Mucosa of stomach (tissue), 1 donor: Measurements from ENCODE around the gene SEMA5A.

ENCODE experiments used
- H3K27me3 ChIP-seq: one replicate; pipeline ENCODE4 v1.7.0; 2013; ENCODE audit warnings: mild to moderate bottlenecking, low read length; ENCODE audit not compliant: control insufficient read depth, insufficient read depth
- H3K36me3 ChIP-seq: one replicate; pipeline ENCODE4 v1.7.0; 2013; ENCODE audit warnings: low read length; ENCODE audit not compliant: control insufficient read depth, insufficient read depth
- H3K4me1 ChIP-seq: one replicate; pipeline ENCODE4 v1.7.0; 2013; ENCODE audit warnings: mild to moderate bottlenecking, low read length; ENCODE audit not compliant: control insufficient read depth, insufficient read depth
- H3K4me3 ChIP-seq: one replicate; pipeline ENCODE4 v1.7.0; 2013; ENCODE audit warnings: low read length
- H3K9ac ChIP-seq: one replicate; pipeline ENCODE4 v1.7.0; 2013; ENCODE audit warnings: mild to moderate bottlenecking, low read length, moderate library complexity
- H3K9me3 ChIP-seq: one replicate; pipeline ENCODE4 v1.7.0; 2013; ENCODE audit warnings: mild to moderate bottlenecking, low read length, moderate library complexity; ENCODE audit not compliant: control insufficient read depth
- donor health status: Pancreatic carcinoma.

Gene SEMA5A

GRCh38 chr5:9316733-9317132 lies 229.1 kb downstream of the SEMA5A start:
- H3K4me1 ChIP-seq, result no peaks in the 10 kb centered on the region

GRCh38 chr5:9316041-9316440 lies 229.8 kb downstream of the SEMA5A start:
- Histone ChIP-seq H3K36me3 (no peaks in the 10 kb centered on the region), H3K4me1 (no peaks in the 10 kb centered on the region), H3K4me3 (no peak overlapping the region), H3K27me3 (no peaks in the 10 kb centered on the region), H3K9ac (no peak overlapping the region), H3K9me3 (no peaks in the 10 kb centered on the region)

More at GRCh38 chr5:9316733-9317132, 229.1 kb downstream of the SEMA5A start:
- Histone ChIP-seq H3K9ac (no peak overlapping the region), H3K4me3 (no peak overlapping the region), H3K9me3 (no peaks in the 10 kb centered on the region), H3K27me3 (no peaks in the 10 kb centered on the region), H3K36me3 (no peaks in the 10 kb centered on the region)

- Histone ChIP-seq H3K9me3 (no peaks in the 10 kb centered on the region), H3K27me3 (no peaks in the 10 kb centered on the region), H3K4me1 (no peaks in the 10 kb centered on the region), H3K4me3 (no peak overlapping the region), H3K36me3 (no peaks in the 10 kb centered on the region), H3K9ac (no peak overlapping the region)
Measured at GRCh38 chr5:9314558-9314957, 231.3 kb downstream of the SEMA5A start.

GRCh38 chr5:9313751-9314150 lies 232.1 kb downstream of the SEMA5A start:
- Histone ChIP-seq H3K4me1 (no peaks in the 10 kb centered on the region), H3K9me3 (no peaks in the 10 kb centered on the region), H3K36me3 (no peaks in the 10 kb centered on the region), H3K4me3 (no peak overlapping the region), H3K9ac (no peak overlapping the region), H3K27me3 (no peaks in the 10 kb centered on the region)

- Histone ChIP-seq H3K4me3 (no peak overlapping the region), H3K9ac (no peak overlapping the region), H3K27me3 (no peaks in the 10 kb centered on the region), H3K9me3 (no peaks in the 10 kb centered on the region), H3K4me1 (no peaks in the 10 kb centered on the region), H3K36me3 (no peaks in the 10 kb centered on the region)
Measured at GRCh38 chr5:9307150-9307549, 238.7 kb downstream of the SEMA5A start.

- H3K9ac ChIP-seq, result no peak overlapping the region
- H3K36me3 ChIP-seq, result no peaks in the 10 kb centered on the region
- no peaks in the 10 kb centered on the region for H3K4me1 ChIP-seq
- H3K27me3 ChIP-seq, result no peaks in the 10 kb centered on the region
- H3K4me3 ChIP-seq, result no peak overlapping the region
- no peaks in the 10 kb centered on the region for H3K9me3 ChIP-seq
Measured at GRCh38 chr5:9302218-9302617, 243.7 kb downstream of the SEMA5A start.

GRCh38 chr5:9301200-9301599 lies 244.7 kb downstream of the SEMA5A start:
- no peaks in the 10 kb centered on the region for H3K4me1 ChIP-seq
- no peak overlapping the region for H3K4me3 ChIP-seq
- H3K9ac ChIP-seq, result no peak overlapping the region
- H3K36me3 ChIP-seq, result no peaks in the 10 kb centered on the region
- no peaks in the 10 kb centered on the region for H3K9me3 ChIP-seq
- H3K27me3 ChIP-seq, result no peaks in the 10 kb centered on the region

- Histone ChIP-seq H3K9me3 (no peaks in the 10 kb centered on the region), H3K4me1 (no peaks in the 10 kb centered on the region), H3K4me3 (no peak overlapping the region), H3K9ac (no peak overlapping the region), H3K36me3 (no peaks in the 10 kb centered on the region), H3K27me3 (no peaks in the 10 kb centered on the region)
Measured at GRCh38 chr5:9297134-9297533, 248.7 kb downstream of the SEMA5A start.

- H3K4me1 ChIP-seq, result no peaks in the 10 kb centered on the region
- no peaks in the 10 kb centered on the region for H3K36me3 ChIP-seq
- no peaks in the 10 kb centered on the region for H3K9me3 ChIP-seq
- no peak overlapping the region for H3K4me3 ChIP-seq
- H3K27me3 ChIP-seq, result no peaks in the 10 kb centered on the region
- H3K9ac ChIP-seq, result no peak overlapping the region
Measured at GRCh38 chr5:9295466-9295801, 250.4 kb downstream of the SEMA5A start.

GRCh38 chr5:9294793-9295465 lies 250.9 kb downstream of the SEMA5A start:
- H3K9ac ChIP-seq, result no peak overlapping the region
- H3K9me3 ChIP-seq, result no peaks in the 10 kb centered on the region
- H3K36me3 ChIP-seq, result no peaks in the 10 kb centered on the region

GRCh38 chr5:9288234-9288633 lies 257.6 kb downstream of the SEMA5A start:
- H3K36me3 ChIP-seq, result no peaks in the 10 kb centered on the region
- H3K27me3 ChIP-seq, result no peaks in the 10 kb centered on the region
- H3K9me3 ChIP-seq, result no peaks in the 10 kb centered on the region
- H3K4me1 ChIP-seq, result no peaks in the 10 kb centered on the region
- no peak overlapping the region for H3K4me3 ChIP-seq
- no peak overlapping the region for H3K9ac ChIP-seq

More at GRCh38 chr5:9294793-9295465, 250.9 kb downstream of the SEMA5A start:
- Histone ChIP-seq H3K4me3 (no peak overlapping the region), H3K27me3 (no peaks in the 10 kb centered on the region), H3K4me1 (no peaks in the 10 kb centered on the region)

GRCh38 chr5:9284781-9285307 lies 261.0 kb downstream of the SEMA5A start:
- no peaks in the 10 kb centered on the region for H3K4me1 ChIP-seq
- no peak overlapping the region for H3K9ac ChIP-seq
- H3K9me3 ChIP-seq, result no peaks in the 10 kb centered on the region
- no peak overlapping the region for H3K4me3 ChIP-seq
- H3K36me3 ChIP-seq, result no peaks in the 10 kb centered on the region
- H3K27me3 ChIP-seq, result no peaks in the 10 kb centered on the region

- Histone ChIP-seq H3K9ac (no peak overlapping the region), H3K36me3 (no peaks in the 10 kb centered on the region), H3K4me3 (no peak overlapping the region), H3K4me1 (no peaks in the 10 kb centered on the region), H3K27me3 (no peaks in the 10 kb centered on the region), H3K9me3 (no peaks in the 10 kb centered on the region)
Measured at GRCh38 chr5:9284272-9284671, 261.6 kb downstream of the SEMA5A start.
